MV-4-11 (cell line): ENCODE measurements around the gene SORCS3.

Experiments used
- DNase-seq: peaks from one replicate; lab custom pipeline; 2025; lab: John Stamatoyannopoulos, UW

The SORCS3 gene

GRCh38 chr10:104646146-104646545 is 5.1 kb downstream of the SORCS3 start:
- no peak for DNase-seq

- DNase-seq, result no peak
Observed at GRCh38 chr10:104648421-104648820, 7.3 kb downstream of the SORCS3 start.

- DNase-seq, result no peak
Observed at GRCh38 chr10:104650072-104650471, 9.0 kb downstream of the SORCS3 start.

GRCh38 chr10:104650635-104651331 is 9.7 kb downstream of the SORCS3 start:
- no peak for DNase-seq

- DNase-seq, result no peak
Observed at GRCh38 chr10:104657036-104657435, 15.9 kb downstream of the SORCS3 start.

- DNase-seq, result no peak
Observed at GRCh38 chr10:104657457-104657856, 16.4 kb downstream of the SORCS3 start.

GRCh38 chr10:104658067-104658466 is 17.0 kb downstream of the SORCS3 start:
- DNase-seq, result no peak

GRCh38 chr10:104659809-104660208 is 18.7 kb downstream of the SORCS3 start:
- no peak for DNase-seq

GRCh38 chr10:104663076-104663475 is 22.0 kb downstream of the SORCS3 start:
- DNase-seq, result no peak

GRCh38 chr10:104663563-104663962 is 22.5 kb downstream of the SORCS3 start:
- DNase-seq, result no peak

GRCh38 chr10:104664205-104664604 is 23.1 kb downstream of the SORCS3 start:
- DNase-seq, result no peak

GRCh38 chr10:104665174-104665573 is 24.1 kb downstream of the SORCS3 start:
- no peak for DNase-seq

GRCh38 chr10:104666106-104666505 is 25.0 kb downstream of the SORCS3 start:
- no peak for DNase-seq

GRCh38 chr10:104676874-104677273 is 35.8 kb downstream of the SORCS3 start:
- DNase-seq, result no peak

- DNase-seq, result no peak
Observed at GRCh38 chr10:104678658-104679057, 37.6 kb downstream of the SORCS3 start.

- DNase-seq, result no peak
Observed at GRCh38 chr10:104680467-104681401, 39.6 kb downstream of the SORCS3 start.

GRCh38 chr10:104681485-104681884 is 40.4 kb downstream of the SORCS3 start:
- no peak for DNase-seq

GRCh38 chr10:104683567-104683966 is 42.5 kb downstream of the SORCS3 start:
- no peak for DNase-seq

GRCh38 chr10:104686829-104687228 is 45.7 kb downstream of the SORCS3 start:
- no peak for DNase-seq

GRCh38 chr10:104688251-104689042 is 47.4 kb downstream of the SORCS3 start:
- no peak for DNase-seq

- no peak for DNase-seq
Observed at GRCh38 chr10:104689105-104689504, 48.0 kb downstream of the SORCS3 start.

- DNase-seq, result no peak
Observed at GRCh38 chr10:104689547-104689946, 48.5 kb downstream of the SORCS3 start.
